M059J (cell line): Measurements from ENCODE around the gene PAX2. TPM values are rescaled to one million over a fixed set of nuclear protein-coding genes. Genes with fewer than 3 reads are reported as not detected.
"Not testable (repeated sequence)": the region's sequence is repeated elsewhere in the genome, so short reads cannot be mapped to it uniquely, and the experiment has no call there.

Source experiments
- DNase-seq: peaks from one replicate; pipeline ENCODE4 v3.0.0-alpha.2; 2012; ENCODE audit warnings: low read depth
- total RNA-seq: library from RNA; depleted of rRNA; stranded (reverse); fragments of >200 nt; shearing (Covaris generic); gene quantifications from 2 replicates; pipeline ENCODE4 v1.2.3, GENCODE V29; 2014; rRNA removed

The PAX2 gene
- total RNA-seq = 0.30 TPM in 1 of 2 replicates, not detected in the other

DNA sequence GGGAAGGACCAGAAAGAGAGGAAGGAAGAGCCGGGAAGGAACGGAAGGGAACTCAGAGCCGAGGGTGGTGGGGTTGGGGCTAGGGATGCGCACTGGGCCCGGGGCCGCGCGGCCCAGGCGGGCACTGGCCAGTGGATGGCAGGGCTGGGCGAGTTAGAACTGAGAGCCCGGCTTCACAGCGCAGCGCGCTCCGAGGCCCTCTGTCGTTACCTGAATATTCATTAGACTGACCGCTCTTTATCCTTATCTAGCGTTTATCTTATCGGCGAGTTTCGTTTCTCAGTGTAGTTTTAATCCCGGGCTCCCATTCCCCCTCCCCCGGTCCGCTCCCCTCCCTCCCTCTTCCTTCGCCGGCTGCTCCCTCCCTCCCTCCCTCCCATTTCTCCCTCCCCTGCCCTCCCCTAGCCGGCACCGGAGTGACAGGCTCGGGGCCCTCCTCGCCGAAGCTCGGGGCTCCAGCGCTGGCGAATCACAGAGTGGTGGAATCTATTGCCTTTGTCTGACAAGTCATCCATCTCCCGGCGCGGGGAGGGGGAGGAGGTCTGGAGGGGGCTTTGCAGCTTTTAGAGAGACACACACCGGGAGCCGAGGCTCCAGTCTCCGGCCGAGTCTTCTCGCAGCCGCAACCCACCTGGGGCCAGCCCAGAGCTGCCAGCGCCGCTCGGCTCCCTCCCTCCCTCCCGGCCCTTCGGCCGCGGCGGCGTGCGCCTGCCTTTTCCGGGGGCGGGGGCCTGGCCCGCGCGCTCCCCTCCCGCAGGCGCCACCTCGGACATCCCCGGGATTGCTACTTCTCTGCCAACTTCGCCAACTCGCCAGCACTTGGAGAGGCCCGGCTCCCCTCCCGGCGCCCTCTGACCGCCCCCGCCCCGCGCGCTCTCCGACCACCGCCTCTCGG lies at the start of gene PAX2:
TSS of gene PAX2 (plus strand) at position 596 of the 895 bp plus-strand sequence. CDS start 679 bp downstream, outside the sequence.
- peak; percentile 49 for DNase-seq

DNA sequence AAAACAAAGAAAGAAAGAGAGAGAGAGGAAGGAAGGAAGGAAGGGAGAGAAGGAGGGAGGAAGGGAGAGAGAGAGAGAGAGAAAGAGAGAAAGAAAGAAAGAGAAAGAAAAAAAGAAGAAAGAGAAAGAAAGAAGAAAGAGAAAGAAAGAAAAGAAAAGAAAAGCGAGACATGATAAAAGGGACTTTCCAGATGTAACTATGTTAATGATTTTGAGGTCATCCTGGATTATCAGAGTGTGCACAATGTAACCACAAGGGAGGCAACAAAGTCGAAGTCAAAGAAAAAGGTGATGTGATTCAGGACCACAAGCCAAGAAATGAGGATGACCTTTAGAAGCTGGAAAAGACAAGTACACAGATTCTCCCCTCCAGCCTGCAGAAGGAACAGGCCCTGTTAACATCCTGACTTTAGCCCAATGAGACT lies 48.9 kb upstream of the PAX2 start:
- DNase-seq = peak; percentile 44

DNA sequence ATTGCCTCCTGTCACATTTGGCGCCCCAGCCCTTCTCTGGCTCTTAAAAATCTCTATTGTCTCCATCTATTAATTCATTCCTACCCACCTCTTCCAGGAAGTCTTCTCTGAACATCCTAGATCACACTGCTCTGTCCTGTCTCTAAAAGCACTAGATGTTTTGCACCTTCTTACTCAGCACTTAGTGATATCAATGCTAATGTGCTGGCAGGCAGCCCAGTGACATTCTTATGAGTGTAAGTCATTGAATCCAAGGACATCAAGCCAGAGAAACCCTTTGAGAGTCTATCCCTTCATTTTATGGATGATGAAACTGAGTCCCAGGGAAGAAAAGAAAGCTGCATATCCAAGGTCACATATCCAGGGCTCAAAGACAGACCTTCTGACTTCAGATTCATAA lies 48.3 kb upstream of the PAX2 start:
- peak; percentile 84 for DNase-seq

DNA sequence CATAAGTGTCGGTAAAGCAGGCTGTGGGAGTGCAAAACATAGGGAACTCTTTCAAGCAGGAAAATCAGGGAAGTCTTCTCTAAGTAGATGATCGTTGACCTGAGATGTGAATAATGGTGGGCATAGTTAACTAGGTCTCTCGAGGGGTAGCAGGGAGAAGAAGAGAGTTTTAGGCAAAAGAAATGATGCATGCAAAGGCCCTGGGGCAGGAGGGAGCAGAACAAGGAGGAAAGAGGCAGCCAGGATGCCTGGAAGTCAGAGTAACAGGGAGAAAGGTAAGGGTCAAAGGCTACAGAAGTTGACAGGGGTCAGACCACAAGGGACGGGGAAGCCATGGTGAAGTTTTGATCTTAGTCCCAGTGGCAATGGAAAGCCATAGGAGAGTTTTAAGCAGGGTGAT lies 47.8 kb upstream of the PAX2 start:
- DNase-seq = no peak

DNA sequence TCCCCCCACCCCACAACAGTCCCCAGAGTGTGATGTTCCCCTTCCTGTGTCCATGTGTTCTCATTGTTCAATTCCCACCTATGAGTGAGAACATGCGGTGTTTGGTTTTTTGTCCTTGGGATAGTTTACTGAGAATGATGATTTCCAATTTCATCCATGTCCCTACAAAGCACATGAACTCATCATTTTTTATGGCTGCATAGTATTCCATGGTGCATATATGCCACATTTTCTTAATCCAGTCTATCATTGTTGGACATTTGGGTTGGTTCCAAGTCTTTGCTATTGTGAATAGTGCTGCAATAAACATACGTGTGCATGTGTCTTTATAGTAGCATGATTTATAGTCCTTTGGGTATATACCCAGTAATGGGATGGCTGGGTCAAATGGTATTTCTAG lies 43.7 kb upstream of the PAX2 start:
- DNase-seq = not testable (repeated sequence)

DNA sequence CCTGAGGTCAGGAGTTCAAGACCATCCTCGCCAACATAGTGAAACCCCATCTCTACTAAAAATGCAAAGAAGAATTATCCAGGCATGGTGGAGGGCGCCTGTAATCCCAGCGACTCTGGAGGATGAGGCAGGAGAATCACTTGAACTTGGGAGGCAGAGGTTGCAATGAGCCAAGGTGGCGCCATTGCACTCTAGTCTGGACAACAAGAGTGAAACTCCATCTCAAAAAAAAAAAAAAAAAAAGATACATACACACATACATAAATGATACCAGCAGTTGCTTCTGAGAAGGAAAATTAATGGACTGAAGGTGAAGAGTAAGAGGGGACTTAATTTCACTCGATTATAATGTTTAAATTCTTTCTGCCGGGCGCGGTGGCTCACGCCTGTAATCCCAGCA lies 40.2 kb upstream of the PAX2 start:
- no peak for DNase-seq

DNA sequence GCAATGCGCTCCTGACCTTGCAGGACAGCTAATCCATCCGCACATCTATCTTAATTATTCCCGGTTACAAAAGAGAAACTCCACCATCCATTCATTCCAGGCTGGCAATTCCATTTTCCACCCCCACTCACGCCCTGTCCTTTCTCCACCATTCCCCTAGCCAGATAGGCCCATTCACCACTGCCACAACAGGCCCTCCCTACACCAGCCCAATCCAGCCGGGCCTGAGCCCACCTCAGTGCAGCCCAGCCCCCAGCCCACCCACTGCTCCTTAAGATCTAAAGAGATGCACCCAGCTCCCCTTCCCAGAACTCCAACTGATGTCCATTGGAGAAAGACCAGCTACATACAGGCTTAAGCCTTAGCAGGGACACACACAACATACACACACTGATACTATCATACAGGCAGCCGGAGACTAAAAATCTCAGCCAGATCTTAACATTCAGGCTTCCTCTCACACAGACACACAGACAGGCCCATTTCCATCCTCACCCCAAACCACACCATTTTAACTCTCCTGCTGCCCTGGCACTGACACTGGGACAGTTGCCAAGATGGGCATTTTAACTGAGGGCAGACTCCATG lies 38.0 kb upstream of the PAX2 start:
- no peak for DNase-seq

DNA sequence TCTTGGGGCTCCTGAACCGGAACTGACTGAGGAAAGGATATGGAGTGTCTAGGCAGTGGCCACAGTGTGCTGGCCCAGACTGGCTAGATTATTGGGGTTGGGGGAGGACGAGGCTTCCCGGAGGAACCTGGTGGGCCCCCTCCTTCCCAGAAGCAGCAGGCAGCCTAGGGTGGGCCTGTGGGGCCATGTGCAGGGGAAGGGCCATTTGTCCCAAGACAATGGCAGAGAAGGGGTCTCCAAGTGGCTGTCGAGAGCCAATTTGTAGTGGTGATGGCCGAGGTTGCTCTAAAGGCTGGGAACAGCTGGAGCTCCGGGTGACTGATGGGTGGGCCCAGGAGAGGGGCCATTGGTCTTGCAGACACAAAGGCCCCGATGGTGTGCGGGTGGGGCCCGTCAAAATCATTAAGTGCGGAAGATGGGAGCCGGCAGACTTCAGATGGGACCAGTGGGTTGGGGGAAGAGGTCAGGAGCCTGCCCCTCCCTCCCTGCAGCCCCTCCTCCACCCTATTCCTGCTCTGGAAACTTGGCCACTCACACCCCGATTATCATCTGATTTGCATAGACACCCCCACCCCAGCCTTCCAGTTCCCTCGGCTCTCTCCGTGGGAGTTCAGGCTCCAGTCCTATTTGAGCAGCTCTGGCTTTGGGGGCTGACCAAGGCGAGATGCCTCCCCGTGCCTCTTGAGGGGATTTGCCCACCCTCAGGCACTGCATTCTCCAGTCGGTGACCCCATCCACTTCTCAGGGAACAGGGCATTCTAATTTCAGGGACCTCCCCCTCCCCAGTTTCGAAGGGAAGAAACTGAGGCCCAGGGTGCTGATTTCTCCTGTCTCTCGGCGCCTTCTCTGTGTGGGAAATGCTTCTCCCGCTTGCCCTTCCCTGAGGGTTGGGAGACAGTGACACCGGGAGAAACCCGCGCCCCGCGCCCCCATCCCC lies 36.0 kb upstream of the PAX2 start:
- DNase-seq = no peak

DNA sequence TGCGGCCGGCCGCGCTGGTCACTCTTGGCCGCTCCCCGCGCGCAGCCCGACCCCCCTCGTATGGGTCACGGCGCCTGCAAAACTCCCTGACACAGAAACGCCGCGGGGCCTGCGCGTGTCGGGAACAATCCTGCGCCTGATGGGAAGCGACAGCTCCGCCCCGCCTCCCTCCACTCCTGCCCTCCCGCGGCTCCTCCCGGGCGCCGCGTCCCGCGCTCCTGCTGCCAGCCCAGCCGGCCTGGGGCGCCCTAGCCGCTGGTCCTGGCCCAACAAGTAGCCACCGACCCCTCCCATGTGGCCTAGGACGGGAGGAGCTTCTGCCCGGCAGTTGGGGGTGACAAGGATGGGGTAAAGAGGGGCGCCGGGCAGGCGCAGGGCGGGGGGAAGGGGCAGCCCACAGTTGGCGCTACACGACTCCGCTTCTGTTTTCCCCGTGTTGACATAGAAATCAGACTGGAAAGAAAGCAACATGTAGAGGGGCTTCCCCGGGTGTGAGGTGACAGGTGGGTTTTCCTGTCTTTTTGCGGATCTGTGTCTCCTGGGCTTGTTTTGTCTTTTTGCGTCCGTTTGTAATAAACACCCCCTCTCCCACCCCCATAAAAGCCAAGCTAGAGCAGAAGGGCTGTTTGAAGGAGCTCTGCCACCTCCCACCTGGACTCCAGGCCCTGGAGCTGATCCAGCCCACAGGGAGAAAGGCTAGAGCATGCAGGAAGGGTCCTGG lies 35.1 kb upstream of the PAX2 start:
- DNase-seq = peak; percentile 48

DNA sequence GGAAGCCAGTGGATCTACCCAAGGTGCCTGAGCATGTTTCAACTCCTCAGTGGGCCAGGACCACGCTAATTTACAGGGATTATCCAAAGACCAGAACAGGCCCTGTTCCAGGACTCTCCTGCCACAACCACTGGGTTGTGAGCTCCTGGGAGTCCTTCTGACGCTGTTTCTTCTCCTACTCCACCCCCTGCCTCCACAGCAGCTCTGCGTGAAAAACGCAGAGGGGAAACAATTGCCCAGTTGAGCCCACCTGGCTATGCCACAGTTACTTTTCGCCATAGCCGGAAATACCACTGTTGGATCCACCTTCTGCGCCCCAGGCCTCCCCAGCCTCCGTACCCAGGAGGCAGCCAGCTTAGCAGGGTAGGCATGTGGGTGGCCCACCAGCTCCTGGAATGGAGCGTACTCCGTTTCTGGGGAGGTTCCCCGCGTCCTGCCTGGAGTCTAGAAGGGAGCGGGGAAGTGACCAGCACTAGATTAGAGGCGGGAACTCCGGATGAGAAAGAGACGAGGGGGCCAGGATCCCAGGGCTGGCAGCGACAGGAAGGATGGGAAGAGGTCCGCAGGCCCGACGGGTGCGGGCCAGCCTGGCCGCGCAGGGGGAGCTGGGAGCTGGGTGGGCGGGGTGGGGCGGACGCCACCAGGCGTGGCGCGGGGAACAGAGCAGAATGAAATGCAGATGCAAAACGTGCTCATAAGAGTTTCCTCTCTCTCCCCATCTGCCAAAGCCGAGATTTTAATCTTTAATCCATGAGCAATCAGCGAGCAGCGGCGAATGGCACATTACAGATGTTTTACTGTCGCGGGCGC lies 32.1 kb upstream of the PAX2 start:
- no peak for DNase-seq

DNA sequence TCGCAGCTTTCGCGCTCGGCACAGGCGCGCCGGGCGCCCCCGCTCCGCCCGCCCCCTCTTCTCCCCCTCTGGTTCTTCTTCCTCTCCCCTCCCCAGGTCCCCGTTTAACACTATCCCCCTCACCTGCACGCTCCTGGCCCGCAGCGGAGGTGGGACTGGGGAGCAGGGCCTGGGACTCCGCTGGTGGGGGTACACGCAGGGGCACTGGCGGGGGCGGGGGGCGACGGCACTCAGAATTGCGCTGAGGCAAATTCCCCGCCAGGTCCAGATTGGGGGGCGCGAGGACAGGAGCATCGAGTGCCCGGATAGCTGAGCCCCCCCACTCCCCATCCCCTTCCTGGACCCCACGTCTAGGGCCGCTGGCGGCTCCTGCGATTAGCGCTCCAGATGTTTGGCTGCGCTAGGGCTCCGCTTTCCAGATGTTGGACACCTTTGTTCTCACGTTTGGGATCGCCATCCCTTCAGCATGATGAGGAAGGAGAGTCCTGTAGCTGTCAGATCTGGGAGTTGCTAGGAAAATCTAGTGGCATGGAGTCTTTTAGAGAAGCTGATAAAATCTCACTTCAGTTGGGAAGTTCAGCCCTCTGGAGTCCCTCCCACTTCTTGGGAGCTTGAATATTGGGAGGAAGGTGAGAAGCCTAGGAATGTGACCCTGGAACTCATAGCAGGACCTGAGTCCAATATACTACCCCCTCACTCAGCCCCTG lies 31.4 kb upstream of the PAX2 start:
- DNase-seq = no peak

DNA sequence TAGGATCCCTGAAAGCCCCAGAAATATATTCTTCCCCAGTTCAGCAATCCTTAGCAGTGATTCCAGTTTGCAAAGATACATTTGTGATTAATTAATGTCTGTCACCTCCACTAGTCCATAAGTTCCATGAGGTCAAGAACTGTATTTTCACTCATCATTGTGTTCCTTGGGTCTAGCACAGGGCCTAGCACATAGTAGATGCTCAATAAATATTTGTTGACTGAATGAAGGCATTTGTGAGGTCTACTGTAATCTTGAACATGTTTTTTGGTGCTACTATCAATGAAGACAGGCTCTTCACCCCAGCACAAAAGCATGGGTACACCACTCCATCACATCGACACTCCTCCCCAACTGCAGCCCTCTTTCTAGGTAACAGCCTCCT lies 30.8 kb upstream of the PAX2 start:
- DNase-seq = no peak

DNA sequence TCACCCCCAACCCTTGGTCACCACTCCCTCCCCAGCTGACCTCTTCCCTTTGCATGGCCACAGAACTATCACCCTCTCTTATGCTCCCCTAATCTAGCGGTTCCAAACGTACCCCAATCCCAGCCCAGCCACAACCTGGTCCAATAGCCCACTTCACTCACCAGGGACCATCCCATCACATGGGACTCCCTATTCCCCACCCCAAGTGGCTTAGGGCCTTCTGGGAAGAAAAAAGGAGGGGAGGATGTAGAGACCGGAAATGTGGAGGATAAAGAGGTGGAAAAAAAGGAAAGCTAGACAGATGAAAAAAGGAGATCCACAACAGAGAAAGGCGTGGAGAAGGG lies 30.3 kb upstream of the PAX2 start:
- DNase-seq = no peak

DNA sequence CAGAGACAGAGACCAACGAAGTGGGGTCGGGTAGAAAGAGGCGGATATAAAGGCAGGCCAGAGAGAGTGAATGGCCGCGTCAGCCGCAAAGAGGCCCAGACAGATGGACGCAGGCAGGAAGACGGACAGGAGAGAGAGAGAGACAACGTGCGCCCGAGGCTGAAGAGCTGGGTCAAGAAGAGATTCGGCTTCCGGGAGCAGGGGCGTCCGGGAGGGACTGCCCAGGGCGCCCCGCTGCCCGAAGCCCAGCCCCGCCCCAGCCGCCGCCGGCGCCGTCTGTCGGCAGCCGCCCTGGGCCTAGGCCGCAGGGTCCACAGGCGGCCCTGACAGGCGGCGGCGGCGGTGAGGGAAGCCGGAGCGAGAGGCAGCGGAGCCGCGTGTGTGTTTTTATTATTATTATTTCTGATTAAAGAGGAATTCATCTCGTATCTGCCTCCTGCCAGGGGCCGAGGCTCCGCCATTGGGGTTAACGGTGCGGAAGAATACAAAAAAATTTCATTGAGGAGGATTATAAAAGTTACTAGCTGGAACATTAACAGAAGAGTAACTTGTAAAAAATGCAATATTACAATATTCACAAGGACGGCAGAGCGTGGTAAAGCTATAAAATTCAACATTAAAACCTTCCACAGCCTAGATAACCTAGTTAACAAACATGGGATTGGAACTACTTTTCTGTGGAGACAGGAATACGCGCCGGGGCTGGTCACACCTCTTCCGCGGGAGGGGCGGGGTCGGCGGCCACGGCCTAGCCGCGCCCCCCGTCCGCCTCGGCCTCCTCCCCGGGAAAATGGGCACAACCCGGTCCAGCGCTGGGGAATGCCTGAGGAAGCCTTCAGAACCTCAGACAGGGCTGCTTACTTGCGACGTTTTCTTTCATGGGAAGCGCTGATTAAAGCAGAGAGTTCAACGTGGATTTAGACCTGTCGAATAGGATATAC lies 29.7 kb upstream of the PAX2 start:
- DNase-seq = no peak

DNA sequence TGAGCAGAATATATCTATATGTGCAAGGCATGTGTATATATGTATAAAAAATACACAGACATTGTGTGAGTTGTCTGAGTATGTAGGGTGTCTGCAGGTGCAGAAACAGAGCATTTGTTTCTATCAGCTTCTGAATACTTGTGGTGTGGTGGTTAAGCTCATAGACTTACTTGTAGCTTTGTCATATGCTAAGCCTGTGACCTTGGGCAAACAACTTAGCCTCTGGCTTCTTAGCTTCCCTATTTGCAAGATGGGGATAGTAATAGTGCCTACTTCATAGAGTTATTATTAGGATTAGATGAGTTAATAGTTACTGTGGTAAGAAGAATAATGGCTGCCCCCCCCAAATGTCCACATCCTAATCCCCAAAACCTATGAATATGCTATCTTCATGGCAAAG lies 28.2 kb upstream of the PAX2 start:
- no peak for DNase-seq

DNA sequence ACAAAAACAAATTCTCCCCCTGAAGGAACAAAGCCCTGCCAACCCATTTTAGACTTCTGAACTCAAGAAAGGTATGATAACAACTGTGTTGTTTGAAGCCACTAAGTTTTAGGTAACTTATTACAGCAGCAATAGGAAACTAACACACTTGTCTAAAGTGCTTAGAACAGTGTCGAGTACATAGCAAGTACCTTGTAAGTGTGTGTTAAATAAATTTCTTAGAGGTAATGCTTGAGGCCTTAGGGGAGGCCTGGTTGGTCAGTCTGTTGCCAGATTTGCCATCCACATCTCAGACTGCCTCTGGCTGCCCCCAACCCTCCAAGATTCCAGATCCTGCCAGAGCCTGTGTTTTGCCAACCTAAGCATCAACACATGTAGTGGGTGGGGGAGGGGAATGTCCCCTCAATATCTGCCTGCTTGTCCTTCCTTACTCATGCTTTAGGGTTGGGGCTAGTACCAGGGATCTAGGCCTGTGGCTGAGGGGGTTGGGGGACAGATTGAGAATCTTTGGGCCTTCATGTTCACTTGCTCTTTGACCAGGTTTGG lies 27.1 kb upstream of the PAX2 start:
- DNase-seq = no peak

DNA sequence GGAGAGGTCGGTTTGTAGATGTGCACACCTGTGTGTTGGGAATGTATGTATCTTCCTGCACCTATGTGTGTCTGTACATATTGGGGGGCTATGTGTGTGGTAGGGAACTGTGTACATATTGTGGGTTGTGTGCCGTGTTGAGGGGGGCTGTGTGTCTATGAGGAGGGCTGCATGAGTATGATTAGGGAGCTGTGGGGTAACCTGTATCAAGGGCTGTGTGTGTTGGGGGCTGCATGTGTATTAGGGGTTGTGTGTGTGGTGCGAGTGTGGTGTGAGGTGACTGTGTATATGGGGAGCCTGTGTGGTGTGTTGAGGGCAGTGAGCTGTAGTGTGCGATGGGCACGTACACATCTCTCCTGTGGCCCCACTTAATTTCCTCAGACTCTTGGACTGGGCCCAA lies 22.2 kb upstream of the PAX2 start:
- DNase-seq = no peak

DNA sequence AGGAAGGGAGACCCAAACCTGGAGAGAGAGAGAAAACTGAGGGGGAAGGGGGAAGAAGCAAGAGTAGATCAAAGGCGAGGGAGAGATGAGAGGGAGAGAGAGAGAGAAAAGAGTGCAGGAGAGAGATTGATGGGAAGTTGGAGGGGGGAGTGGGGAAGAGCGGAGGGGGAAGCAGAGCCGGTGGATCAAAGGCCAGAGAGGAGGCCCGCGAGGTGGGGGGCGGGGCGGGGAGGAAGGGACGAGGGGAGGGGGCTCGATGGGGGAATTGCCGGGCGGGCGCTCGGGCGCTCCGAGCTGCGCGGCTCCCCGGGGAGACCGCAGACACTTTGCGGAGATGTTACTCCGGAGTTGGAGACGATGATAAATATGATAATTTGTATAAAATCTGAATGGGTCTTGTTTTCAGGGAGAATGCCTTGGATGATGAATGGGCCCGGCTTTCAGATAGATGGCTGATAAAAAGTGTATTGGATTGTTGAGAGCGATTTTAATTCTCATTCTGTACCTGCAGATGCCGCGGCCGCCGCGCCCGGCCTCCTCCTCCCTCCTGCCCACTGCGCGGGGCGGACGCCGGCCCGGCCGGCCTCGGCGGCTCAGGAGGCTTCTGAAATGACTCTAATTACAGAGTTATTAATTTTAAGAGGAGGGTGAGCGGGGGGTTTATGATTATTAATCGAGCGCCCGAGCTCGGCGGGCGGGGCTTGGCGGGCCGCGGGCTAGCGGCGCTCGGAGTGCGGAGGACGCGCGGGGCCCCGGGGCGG lies 21.4 kb upstream of the PAX2 start:
- no peak for DNase-seq
